HepG2 (cell line): ENCODE data around the gene ZCRB1. TPM values are rescaled to one million over a fixed set of nuclear protein-coding genes. Genes with fewer than 3 reads are reported as not detected.

ENCODE experiments used
- ATM ChIP-seq: fragments of 450-650 bp; IDR thresholded peaks from 2 replicates; pipeline ENCODE4 v1.7.1; 2017; ENCODE audit warnings: mild to moderate bottlenecking, borderline replicate concordance
- BCL3 ChIP-seq: sonication (generic); formaldehyde crosslinking; IDR thresholded peaks from 2 replicates; pipeline ENCODE4 v1.5.1; 2020; ENCODE audit warnings: mild to moderate bottlenecking, missing genetic modification reagents, moderate library complexity
- BCL6 ChIP-seq: IDR thresholded peaks from 2 replicates; pipeline ENCODE4 v1.6.1; 2016; ENCODE audit warnings: missing genetic modification reagents, missing compliant biosample characterization
- FOXP4 ChIP-seq: sonication (generic); formaldehyde crosslinking; IDR thresholded peaks from 2 replicates; pipeline ENCODE4 v1.4.0; 2020; ENCODE audit warnings: missing genetic modification reagents
- GMEB1 ChIP-seq: sonication (generic); formaldehyde crosslinking; IDR thresholded peaks from 2 replicates; pipeline ENCODE4 v1.5.1; 2020; ENCODE audit warnings: missing genetic modification reagents, mild to moderate bottlenecking, borderline replicate concordance
- KAT7 ChIP-seq: IDR thresholded peaks from 2 replicates; pipeline ENCODE4 v1.6.1; 2018; ENCODE audit warnings: borderline replicate concordance, missing compliant biosample characterization
- KLF15 ChIP-seq: sonication (generic); formaldehyde crosslinking; IDR thresholded peaks from 2 replicates; pipeline ENCODE4 v1.8.1; 2023; ENCODE audit warnings: borderline replicate concordance, mild to moderate bottlenecking, inconsistent platforms, missing genetic modification reagents, mixed read lengths
- NBN ChIP-seq: fragments of 450-650 bp; conservative IDR thresholded peaks from 2 replicates; pipeline ENCODE4 v1.6.1; 2017
- SMYD3 ChIP-seq: sonication (generic); formaldehyde crosslinking; IDR thresholded peaks from 2 replicates; pipeline ENCODE4 v1.8.1; 2023; ENCODE audit warnings: mild to moderate bottlenecking, missing genetic modification reagents
- SNAI1 ChIP-seq: sonication (generic); formaldehyde crosslinking; IDR thresholded peaks from 2 replicates; pipeline ENCODE4 v1.5.0; 2020; ENCODE audit warnings: mild to moderate bottlenecking, missing genetic modification reagents, borderline replicate concordance
- SRF ChIP-seq: IDR thresholded peaks from 2 replicates; pipeline ENCODE4 v1.6.1; 2011; ENCODE audit warnings: mild to moderate bottlenecking, low read depth, low read length, moderate library complexity
- ZIK1 ChIP-seq: sonication (generic); formaldehyde crosslinking; IDR thresholded peaks from 2 replicates; pipeline ENCODE4 v1.5.0; 2020; ENCODE audit warnings: mild to moderate bottlenecking, low read depth, missing genetic modification reagents, borderline replicate concordance
- ZNF143 ChIP-seq: sonication (generic); formaldehyde crosslinking; IDR thresholded peaks from 2 replicates; pipeline ENCODE4 v1.4.0; 2020; ENCODE audit warnings: missing genetic modification reagents
- ZNF251 ChIP-seq: sonication (generic); formaldehyde crosslinking; IDR thresholded peaks from 2 replicates; pipeline ENCODE4 v1.9.0; 2021; ENCODE audit warnings: mild to moderate bottlenecking, missing genetic modification reagents
- ZNF256 ChIP-seq: sonication (generic); formaldehyde crosslinking; conservative IDR thresholded peaks from 2 replicates; pipeline ENCODE4 v1.4.0; 2020; ENCODE audit warnings: missing genetic modification reagents
- ZNF446 ChIP-seq: sonication (generic); formaldehyde crosslinking; IDR thresholded peaks from 2 replicates; pipeline ENCODE4 v1.5.0; 2020; ENCODE audit warnings: mild to moderate bottlenecking, missing genetic modification reagents
- ZNF460 ChIP-seq: sonication (generic); formaldehyde crosslinking; IDR thresholded peaks from 2 replicates; pipeline ENCODE4 v1.5.1; 2020; ENCODE audit warnings: missing genetic modification reagents, mild to moderate bottlenecking, borderline replicate concordance
- ZNF570 ChIP-seq: sonication (generic); formaldehyde crosslinking; IDR thresholded peaks from 2 replicates; pipeline ENCODE4 v1.4.0; 2020; ENCODE audit warnings: mild to moderate bottlenecking, missing genetic modification reagents, borderline replicate concordance
- ZNF574 ChIP-seq: sonication (generic); formaldehyde crosslinking; IDR thresholded peaks from 2 replicates; pipeline ENCODE4 v1.4.0; 2020; ENCODE audit warnings: missing genetic modification reagents
- ZNF839 ChIP-seq: sonication (generic); formaldehyde crosslinking; IDR thresholded peaks from 2 replicates; pipeline ENCODE4 v1.4.0; 2020; ENCODE audit warnings: missing genetic modification reagents, mild to moderate bottlenecking, borderline replicate concordance
- ZSCAN21 ChIP-seq: sonication (generic); formaldehyde crosslinking; IDR thresholded peaks from 2 replicates; pipeline ENCODE4 v1.8.0; 2022; ENCODE audit warnings: mild to moderate bottlenecking, missing genetic modification reagents, moderate library complexity, borderline replicate concordance
- ZSCAN30 ChIP-seq: sonication (generic); formaldehyde crosslinking; IDR thresholded peaks from 2 replicates; pipeline ENCODE4 v1.5.0; 2020; ENCODE audit warnings: mild to moderate bottlenecking, missing genetic modification reagents
- polyA plus RNA-seq, 8 experiments: library from polyadenylated mRNA; depleted of rRNA in 3 of 8; stranded (reverse) in 7 of 8; unstranded in 1 of 8; fragments of >200 nt; fragmentation: Illumina TruSeq in 4 of 8; extraction: Trizol in 4 of 8; gene quantifications; 2 replicates each; pipeline versions ENCODE4 v1.2.1 to v1.2.3, GENCODE V29; 2011 to 2016; ENCODE audit warnings: low read depth in 4 of 8, missing spikeins in 1 of 8, mixed read lengths in 1 of 8; ENCODE audit not compliant: insufficient read depth in 1 of 8
- total RNA-seq, 5 experiments: library from RNA; depleted of rRNA; stranded (reverse); fragments of >200 nt; fragmentation: Illumina TruSeq; extraction: Trizol; gene quantifications; 2 replicates each; pipeline ENCODE4 v1.2.3, GENCODE V29; 2016; ENCODE audit warnings: low read depth in 1 of 5

ZCRB1 gene
- total and polyA plus RNA-seq, 2 of the 13 experiments (the other 11 are each of a cell fraction or from before 2014, with no cell fraction given), result 43.5 to 49.8 TPM

- TF ChIP-seq ZNF574 (CRISPR knock-in tag), result peak; percentile 81
- TF ChIP-seq KLF15 (CRISPR knock-in tag), result no peak; the same call in 1 of the 2 replicates
- no peak for TF ChIP-seq ZNF256
- peak; percentile 78; the same call in 1 of the 2 replicates for TF ChIP-seq KAT7 (CRISPR knock-in tag)
- no peak for TF ChIP-seq ZNF446
- no peak for TF ChIP-seq ZNF839
- peak; percentile 39; the same call in 1 of the 2 replicates for TF ChIP-seq SRF
- TF ChIP-seq SNAI1 (CRISPR knock-in tag), result peak; percentile 52; the same call in 1 of the 2 replicates
- peak; percentile 59; the same call in 1 of the 2 replicates for TF ChIP-seq ZSCAN21 (CRISPR knock-in tag)
- TF ChIP-seq ZNF460 (CRISPR knock-in tag), result no peak
- no peak for TF ChIP-seq ZNF570 (CRISPR knock-in tag)
- no peak for TF ChIP-seq ZNF251
- TF ChIP-seq SMYD3 (CRISPR knock-in tag), result 0 out of 2 replicates have a peak, but pooled peaks have one; percentile 19
- TF ChIP-seq ATM, result no peak
- no peak for TF ChIP-seq ZIK1
- peak; percentile 80; the same call in 1 of the 2 replicates for TF ChIP-seq GMEB1 (CRISPR knock-in tag)
- TF ChIP-seq BCL6 (CRISPR knock-in tag), result peak; percentile 38; the same call in 1 of the 2 replicates
- TF ChIP-seq NBN, result no peak
- no peak for TF ChIP-seq ZNF143 (CRISPR knock-in tag)
- no peak for TF ChIP-seq BCL3
- TF ChIP-seq FOXP4 (CRISPR knock-in tag), result peak; percentile 43
- TF ChIP-seq ZSCAN30 (CRISPR knock-in tag), result no peak
Measured at GRCh38 chr12:42325653-42326474, at the start of gene ZCRB1, which contains the start of gene PPHLN1 (continued).
